ENCODE measurements around the gene SRPK2.
A peak's percentile ranks its signal among the peaks of the same experiment; 100 is the strongest.
"Not testable (repeated sequence)": the region's sequence is repeated elsewhere in the genome, so short reads cannot be mapped to it uniquely, and the experiment has no call there.

Gene SRPK2

DNA sequence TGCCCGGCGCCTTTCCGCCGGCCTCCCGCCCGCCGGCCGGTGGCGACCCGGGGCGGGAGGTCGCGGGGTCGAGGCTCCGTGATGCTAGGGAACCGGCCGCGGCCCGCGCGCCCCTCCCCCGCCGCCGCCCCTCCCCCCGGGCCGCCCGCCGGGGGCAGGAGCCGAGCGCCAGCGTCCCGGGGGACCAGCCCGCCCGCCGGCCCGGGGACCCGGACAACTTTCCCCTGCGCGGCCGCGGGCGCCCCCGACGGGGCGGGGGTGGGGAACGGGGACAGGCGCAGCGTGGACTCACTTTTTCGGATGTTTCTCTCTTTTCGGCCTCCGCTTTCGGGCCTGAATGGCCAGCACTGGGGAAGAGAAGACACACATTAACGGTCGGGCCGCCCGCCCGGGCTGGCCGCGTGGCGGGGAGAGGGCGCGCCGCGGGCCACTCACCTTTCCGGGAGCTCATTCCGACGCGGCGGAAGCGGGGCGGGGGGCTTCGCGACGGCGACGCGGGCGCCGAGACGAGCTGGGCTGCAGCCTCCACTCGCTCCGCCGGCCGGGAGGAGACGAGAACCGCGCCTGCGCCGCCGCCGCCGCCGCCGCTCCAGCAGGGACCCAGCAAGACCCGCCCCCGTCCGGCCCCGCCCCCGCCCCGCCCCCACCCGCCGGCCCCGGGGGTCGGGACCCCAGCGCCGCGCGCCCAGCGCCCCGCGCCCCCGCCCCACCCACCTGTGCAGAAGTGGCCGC lies at the start of gene SRPK2:
Gene SRPK2, minus strand, starts transcription at position 566 of the 732 bp plus-strand sequence.
- peak; percentile 63 to 69 for DNase-seq

DNA sequence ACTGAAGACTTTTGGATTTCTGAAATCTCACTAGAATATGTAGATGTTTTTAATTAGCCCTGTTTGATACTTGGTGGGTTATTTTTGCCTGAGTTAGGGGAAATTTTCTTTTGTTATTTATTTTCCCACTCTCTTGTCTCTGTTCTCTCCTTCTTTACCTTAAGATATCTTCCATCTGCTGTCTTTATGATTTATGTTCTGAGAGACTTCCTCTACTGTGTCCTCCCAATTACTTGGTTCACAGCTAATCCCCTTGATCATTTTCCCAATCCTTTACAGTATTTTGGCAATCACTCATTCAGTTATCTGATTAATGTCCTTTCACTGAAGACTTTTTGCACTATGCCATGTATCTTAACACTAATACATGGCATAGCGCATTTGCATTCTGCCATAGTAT lies 49.5 kb upstream of the SRPK2 start:
- DNase-seq = no peak

DNA sequence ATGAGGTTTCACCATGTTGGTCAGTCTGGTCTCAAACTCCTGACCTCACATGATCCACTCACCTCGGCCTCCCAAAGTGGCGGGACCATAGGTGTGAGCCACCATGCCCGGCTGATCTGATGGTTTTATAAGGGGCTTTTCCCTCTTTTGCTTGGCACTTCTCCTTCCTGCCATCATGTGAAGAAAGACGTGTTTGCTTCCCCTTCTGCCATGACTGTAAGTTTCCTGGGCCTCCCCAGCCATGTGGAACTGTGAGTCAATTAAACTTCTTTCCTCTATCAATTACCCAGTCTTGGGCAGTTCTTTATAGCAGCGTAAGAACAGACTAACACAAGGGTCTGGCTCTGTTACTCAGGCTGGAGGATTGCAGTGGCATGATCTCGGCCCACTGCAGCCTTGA lies 48.6 kb upstream of the SRPK2 start:
- not testable (repeated sequence) for DNase-seq

DNA sequence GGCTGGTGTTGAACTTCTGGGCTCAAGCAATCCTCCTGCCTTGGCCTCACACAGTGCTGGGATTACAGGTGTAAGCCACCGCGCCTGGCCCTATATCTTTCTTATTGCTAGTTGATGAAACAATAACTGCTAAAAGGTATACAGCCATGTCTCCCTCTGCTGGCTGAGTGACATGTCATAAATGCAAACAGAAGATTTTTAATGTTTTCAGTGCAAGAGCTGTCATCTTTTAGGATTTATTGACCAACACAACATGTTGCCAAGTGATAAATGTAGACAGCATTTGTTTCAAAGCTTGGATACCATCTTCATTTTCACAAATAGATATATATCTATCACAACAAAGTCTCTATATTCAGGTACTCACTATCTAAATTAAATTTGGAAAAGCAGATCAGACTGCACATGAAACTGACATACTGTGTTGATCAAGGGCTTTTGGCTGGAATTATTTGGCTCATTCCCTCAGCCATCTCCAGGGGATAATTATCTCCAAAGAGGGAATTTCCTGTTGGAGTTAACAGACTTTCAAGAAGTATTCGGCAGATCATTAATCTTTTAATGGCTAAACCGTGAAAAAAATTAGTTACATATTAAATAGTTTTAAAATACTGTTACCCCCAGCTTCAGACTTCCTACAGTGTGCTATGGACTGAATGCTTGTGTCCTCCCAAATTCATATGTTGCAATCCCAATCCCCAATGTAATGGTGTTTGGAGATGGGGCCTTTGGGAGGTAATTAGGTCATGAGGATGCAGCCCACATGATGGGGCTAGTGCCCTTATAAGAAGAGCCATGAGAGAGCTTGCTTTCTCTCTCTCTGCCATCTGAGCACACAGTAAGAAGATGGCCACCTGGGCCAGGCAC lies 41.3 kb upstream of the SRPK2 start:
- peak; percentile 26 to 28 for DNase-seq

DNA sequence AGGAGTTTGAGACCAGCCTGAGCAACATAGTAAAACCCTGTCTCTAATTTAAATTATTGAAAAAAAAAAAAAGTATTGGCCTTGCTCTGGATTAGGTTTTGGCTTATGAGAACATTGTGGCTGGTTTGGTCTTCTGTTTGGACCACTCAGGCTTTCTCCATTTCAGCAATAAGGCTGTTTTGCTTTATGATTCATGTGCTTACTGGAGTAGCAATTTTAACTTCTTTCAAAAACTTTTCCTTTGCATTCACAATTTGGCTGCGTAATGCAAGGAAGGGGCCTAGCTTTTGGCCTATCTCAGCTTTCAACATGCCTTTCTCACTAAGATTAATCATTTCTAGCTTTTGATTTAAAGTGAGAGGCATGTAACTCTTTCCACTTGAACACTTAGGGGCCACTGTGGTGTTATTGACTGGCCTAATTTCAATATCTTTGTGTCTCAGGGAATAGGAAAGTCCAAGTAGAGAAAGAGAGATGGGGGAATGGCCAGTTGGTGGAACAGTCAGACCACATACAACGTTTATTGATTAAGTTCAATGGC lies 38.0 kb upstream of the SRPK2 start:
- peak in 1 of 2 donors; percentile 4 for DNase-seq

DNA sequence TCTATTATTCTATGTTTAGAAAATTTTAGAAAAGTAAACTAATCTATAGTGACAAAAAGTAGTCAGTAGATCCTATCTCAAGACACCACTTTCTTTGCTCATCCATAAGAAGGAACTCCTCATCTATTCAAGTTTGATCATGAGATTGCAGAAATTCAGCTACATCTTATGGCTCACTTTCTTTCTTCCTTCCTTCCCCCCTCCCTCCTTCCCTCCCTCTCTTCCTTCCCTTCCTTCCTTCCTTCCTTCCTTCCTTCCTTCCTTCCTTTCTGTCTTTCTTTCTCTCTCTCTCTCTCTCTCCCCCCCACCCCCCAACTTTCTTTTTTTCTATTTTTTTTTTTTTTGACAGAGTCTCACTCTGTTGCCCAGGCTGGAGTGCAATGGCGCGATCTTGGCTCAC lies 35.3 kb upstream of the SRPK2 start:
- no peak for DNase-seq

DNA sequence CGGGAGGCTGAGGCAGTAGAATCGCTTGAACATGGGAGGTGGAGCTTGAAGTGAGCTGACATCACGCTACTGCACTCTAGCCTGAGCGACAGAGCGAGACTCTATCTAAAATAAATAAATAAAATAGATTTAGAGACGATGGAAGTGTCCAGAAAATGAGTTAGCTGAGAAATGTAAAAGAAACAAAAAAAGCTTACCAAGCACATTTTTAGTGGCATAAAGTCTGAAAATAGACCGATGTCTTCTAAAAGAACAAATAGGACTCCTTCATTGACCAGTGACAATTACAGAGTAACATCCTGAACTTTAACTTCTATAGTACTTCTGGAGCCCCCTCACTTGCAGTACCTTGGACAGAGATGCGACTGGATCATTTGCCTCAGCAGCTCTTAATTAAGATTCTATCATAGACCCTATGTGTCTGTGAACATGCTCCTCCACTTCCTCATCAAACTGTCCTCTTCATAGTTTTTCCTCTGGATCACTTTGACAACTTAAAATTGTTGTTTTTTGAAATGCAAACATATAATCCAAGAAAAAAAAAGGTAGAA lies 25.2 kb upstream of the SRPK2 start:
- no peak for DNase-seq

DNA sequence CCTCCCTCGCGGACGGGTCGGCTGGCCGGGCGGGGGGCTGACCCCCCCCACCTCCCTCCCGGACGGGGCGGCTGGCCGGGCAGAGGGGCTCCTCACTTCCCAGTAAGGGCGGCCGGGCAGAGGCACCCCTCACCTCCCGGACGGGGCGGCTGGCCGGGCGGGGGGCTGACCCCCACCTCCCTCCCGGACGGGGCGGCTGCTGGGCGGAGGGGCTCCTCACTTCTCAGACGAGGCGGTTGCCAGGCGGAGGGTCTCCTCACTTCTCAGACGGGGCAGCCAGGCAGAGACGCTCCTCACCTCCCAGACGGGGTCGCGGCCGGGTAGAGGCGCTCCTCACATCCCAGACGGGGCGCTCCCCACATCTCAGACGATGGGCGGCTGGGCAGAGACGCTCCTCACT lies 22.1 kb upstream of the SRPK2 start:
- not testable (repeated sequence) for DNase-seq

DNA sequence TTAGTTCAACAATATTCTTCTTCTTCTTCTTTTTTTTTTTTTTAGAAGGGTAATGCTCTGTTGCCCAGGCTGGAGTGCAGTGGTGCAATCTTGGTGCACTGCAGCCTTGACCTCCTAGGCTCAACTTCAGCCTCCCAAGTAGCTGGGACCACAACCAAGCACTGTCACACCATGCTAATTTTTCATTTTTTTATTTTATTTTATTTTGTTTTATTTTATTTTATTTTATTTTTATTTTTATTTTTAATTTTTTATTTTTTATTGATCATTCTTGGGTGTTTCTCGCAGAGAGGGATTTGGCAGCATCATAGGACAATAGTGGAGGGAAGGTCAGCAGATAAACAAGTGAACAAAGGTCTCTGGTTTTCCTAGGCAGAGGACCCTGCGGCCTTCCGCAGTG lies 21.1 kb upstream of the SRPK2 start:
- DNase-seq = not testable (repeated sequence)

DNA sequence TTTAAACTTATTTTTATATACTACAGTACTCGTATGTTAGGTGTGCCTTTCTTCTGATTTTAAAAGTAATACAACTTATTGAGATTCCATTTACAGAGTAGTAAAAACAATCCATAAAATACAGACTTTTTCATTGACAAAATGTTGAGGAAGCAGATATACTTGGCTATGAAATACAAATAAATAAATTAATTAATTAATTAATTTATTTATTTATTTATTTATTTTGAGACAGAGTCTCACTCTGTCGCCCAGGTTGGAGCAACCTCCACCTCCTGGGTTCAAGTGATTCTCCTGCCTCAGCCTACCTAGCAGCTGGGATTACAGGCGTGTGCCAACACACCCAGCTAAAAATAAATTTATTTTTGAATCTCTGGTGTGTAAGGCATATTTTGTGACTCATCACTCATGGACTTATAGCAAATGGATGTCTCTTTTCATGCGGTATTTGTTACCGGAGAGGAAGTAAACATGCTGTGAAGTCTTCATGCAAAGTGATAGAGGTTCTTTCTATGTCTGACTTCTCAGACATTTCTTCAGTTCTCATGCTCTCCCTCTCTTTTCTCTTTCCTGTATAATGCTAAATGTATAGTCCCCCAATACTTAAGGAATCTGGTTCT lies 20.2 kb upstream of the SRPK2 start:
- no peak for DNase-seq

DNA sequence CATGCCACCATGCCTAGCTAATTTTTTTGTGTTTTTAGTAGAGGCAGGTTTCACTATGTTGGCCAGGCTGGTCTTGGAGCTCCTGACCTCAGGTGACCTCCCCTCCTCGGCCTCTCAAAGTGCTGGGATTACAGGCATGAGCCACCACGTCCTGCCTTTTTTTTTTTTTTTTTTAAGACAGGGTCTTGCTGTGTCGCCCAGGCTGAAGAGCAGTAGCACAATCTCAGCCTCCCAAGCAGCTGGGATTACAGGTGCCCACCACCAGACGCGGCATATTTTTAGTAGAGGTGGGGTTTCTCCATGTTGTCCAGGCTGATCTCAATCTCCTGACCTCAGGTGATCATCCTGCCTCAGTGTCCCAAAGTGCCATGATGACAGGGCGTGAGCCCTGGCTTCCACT lies 14.4 kb upstream of the SRPK2 start:
- no peak for DNase-seq

DNA sequence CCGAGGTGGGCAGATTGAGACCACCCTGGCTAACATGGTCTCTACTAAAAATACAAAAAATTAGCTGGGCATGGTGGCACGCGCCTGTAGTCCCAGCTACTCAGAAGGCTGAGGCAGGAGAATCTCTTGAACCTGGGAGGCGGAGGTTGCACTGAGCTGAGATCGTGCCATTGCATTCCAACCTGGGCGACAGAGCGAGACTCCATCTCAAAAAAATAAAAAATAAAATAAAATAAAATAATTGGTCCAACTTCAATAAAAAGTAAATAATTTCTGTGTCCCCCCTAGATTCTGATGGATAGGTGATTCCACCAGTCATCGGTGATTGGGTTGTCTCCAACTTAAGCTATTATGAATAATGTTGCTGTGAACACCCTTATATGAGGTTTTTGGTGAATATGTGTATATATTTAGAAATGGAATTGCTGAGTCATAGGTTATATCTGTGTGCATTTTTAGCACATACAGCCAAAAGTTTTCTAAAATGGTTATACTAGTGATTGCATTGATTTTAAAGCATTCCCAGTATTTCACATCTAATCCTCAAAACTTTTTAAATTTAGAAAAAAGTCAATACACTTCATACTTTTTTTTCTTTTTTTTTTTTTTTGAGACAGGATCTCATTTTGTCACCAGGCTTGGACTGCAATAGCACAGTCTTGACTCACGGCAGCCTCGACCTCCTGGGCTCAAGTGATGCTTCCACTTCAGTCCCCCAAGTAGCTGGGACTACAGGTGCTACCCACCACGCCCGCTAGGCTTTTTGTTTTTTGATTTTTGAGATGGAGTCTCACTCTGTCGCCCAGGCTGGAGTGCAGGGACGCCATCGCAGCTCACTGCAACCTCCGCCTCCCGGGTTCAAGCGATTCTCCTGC lies 13.7 kb upstream of the SRPK2 start:
- DNase-seq = no peak

DNA sequence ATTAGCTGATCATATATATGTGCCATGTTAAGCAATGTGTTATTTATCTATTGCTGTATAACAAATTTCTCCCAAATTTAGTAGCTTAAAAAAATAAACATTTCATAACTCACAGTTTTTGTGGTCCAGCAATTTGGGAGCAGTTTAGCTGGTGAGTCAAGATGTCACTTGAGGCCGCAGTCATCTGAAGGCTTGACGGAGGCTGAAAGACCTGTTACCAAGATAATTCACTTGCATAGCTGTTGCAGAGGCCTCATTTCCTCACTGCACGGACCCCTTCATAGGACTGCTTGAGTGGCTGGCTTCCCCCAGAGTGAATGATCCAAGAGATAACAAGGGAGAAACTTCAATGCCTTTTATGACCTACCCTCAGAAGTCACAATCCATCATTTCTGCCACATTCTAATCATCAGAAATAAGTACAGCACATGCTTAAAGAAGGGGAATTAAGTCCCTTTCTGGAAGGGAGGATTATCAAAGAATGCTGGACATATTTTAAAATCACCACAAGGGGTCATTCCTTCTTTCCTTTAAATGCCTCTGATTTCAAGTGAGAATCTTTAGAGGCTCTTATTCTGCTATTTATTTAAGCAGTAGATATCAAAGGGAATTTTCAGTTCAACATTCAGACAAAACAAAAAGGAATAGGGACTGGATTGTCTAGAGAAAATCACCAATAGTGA lies 10.5 kb upstream of the SRPK2 start:
- no peak for DNase-seq

DNA sequence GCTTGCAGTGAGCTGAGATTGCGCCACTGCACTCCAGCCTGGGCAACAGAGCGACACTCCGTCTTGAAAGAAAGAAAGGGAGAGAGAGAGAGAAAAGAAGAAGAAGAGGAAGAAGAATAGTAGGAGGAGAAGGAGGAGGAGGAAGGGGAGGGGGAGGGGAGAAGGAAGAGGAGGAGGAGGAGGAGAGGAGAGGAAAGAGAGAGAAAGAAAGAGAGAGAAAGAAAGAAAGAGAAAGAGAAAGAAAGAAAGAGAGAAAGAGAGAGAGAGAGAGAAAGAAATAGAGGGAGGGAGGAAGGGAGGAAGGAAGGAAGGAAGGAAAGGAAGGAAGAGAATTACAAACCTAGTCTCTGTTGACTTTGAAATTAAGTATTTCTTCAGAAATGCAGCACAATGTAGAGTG lies 7.8 kb upstream of the SRPK2 start:
- DNase-seq = no peak

DNA sequence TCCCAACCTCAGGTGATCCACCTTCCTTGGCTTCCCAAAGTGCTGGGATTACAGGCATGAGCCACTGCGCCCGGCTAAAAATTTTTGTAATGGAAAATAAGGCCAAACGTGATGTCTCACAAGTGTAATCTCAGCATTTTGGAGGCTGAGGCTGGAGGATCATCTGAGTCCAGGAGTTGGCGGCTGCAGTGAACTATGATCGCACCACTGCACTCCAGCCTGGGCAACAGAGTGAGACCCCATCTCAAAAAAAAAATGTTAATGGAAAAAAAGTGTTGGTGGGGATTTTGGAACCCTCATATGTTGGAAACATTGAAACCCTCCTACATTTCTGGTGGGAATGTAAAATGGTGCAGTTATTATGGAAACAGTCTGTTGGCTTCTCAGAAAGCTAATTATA lies 2.7 kb upstream of the SRPK2 start:
- no peak for DNase-seq

DNA sequence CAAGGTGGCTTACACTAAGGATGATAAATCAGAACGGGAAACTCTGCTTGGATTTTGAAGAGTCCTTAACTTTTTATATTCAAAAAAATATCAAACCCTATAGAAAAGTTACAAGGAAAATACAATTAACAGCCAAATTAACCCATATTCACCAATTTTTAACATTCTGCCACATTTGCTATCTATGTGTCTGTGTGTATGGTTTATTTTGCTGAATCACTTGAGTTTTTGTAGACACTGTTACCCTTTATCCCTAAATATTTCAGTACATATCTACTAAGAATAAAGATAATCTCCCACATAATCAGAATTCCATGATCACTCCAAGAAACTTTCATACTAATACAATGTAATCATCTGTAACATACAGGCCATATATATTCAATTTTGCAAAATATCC lies 1.2 kb upstream of the SRPK2 start:
- no peak for DNase-seq

DNA sequence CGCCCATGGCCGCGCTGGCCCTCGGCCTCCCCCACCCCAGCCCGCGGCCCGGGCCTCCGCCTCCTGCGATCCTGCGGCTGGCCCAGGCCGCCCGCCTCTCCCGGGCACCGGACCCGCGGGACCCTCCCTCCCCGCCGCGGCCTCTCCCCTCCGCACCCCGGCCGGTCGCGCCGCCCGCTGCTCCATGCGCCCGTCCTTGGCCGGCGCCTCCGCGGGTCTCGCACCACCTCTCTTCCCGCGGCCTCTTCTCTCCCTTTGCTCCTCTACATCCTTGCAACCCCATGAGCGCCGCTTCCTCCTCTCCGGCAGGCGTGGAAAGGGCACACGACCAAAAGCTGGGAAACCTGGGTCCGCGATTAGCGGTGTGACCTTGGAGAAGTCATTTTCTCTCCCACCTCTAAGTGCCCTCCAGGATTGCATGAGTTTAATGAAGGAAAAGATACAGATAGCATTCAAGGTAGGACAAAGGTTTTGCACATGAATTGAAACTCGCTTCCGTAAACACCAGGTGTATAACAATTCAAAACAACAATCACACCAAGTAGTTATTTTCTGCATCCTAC lies 448 bp upstream of the SRPK2 start:
- DNase-seq = peak; percentile 15 to 26

DNA sequence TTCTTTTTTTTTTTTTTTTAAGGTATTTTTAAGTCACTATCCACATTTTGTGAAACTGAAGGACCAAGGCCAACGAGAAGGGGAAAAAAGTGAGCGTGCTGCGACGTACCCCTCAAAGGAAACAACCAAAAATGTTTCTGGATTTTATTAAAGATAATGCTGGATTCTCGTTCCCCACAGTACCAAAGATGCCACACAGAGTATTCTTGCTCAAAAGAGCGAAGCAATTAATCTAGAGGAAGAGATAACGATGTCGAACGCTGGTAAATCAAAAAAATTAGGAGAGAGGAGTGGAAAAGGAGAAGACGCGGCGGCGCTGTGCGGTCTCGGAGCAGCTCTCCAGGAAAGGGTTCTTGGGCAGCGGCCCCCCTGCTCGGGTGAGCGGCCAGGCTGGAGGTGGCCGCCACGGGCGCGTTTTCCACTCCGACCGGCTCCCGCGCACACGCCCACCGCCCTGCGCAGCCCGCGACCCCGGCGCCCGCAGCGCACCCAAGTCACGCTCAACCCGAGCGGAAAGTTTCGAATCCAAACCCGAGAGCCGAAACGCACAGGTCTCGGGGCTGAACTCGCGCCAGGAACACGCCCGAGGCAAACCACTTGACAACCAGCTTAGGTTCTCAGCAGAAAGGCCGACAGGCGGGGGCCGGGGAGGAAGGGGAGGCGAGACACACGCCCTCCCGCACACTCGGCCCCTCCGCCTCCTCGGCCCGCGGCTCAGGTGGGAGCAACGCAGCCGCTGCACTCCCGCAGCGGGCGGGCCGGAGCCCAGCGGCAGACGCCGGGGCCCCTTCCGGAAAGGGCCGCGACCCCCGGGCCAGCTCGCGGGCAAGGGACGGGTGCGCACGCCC lies 989 bp downstream of the SRPK2 start:
- DNase-seq = peak; percentile 21 to 27

DNA sequence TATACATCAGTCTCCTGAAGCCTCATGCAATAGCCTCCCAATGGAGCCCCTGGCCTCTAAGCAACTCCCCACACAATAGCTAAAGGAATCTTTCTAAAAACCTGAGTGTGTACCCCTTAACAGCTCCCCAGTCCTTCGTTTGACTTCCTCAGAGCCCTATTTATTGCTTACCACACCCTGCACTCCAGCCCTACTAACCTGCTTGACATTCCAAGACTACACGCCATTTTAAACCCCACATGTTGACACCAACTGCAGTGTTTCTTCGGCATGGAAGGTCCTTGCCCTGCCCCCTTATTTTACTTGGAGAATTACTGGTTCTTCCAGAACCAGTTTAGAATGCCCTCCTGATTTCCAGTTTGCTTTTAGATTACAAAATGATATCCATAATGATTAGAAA lies 10.8 kb downstream of the SRPK2 start:
- no peak for DNase-seq

DNA sequence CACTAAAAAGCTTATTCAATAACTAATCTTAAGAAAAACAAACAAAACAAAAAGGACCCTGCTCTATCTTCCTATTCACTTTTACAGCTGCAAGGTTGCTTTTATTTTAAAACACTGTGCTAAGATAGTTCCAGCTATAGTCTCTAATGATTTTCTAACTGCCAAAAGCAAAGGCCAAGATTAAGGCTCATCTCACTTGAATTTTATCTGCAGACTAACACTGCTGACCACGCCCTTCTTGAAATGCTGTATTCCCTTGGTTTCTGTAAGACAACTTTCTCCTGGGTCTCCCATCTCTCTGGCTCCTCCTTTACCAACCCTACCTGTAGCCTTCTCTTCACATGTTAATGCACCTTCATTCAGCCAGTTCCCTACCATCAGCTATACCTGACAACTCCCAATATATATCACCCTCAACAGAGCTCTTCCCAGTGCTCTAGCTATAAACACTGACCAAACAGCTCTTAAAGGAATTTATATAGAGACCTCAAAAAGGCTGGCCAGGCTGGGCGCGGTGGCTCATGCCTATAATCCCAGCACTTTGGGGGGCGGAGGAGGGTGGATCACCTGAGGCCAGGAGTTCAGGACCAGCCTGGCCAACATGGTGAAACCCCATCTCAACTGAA lies 11.7 kb downstream of the SRPK2 start:
- DNase-seq = no peak
